Germinal center (tissue), 1 donor: ENCODE results near the gene ACTG1.

Experiments
- DNase-seq: peaks from one replicate; pipeline ENCODE4 v3.0.0; 2012; ENCODE audit warnings: mixed read lengths, low spot score

The ACTG1 gene

DNA sequence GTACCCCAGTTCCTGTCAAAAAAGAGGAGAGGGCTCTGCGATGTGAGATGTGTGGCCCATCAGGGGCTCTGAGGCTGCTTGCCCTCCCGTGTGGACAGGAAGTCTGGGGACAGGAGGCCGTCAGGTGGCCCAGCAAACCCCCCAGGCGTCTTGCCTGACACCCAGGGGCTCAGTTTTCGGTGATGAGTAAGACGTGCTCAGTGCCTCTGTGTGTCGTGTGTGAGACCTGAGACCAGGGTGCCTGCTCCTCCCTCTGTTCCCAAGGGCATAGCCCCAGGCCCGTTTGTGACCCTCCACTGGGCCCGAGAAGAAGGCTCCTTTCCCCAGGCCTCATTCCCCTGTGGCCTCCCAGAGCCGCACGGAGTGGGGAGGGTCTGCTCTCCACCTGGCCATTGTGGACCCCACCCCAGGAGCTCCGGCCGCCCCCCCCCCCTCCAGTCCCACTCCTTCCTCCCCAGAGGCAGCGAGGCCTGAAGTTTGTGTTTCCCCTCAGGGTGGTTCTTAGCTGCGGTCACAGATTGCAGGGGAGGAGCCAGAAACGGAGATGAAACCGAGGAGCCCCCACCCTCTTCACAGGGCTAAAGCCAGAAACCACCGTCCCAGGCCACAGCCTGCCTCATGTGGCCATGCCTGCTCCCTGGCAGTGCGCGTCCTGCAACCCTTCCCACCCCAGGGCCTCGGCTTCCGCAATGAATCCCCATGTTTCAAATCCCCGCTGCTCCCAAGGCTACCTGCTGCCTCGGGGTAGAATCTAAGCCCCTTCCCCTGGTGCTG is 4.9 kb upstream of the ACTG1 start:
- DNase-seq: peak; percentile 82

DNA sequence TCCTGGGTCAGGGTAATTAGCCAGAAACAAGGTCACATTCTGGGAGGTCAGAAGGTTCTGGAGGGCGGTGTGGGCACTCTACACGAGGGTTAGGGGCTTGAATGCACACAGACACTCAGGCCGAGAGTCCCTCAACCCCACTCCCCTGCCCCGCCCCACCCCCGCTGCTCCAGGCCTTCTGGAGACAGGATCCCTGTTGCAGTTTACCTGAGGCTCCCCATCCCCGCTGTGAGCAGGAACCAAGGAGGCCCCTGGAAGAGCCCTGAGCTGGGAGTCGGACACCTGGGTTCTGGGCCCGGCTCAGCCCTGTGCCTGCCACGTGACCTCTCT is 4.4 kb upstream of the ACTG1 start:
- no peak for DNase-seq

DNA sequence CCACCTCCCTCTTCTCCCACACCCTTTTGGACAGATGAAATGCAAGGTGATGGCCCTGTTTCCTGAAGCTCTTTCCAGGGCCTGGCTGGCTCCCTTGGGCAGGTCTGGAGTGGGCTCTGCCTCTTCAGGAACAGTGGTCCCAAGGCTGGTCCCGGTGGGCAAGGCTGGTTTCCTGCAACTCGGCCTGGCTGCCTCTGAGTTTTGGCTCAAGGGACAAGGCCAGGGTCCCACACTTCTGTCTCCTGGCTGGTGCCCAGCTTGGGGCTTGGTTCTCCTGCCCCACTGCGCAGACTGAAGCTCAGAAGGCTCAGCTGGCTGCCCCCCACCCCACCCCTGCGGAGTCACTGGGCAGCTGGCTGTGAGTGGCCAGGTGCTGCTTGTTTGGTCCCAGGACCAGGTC is 3.8 kb upstream of the ACTG1 start:
- DNase-seq: no peak

DNA sequence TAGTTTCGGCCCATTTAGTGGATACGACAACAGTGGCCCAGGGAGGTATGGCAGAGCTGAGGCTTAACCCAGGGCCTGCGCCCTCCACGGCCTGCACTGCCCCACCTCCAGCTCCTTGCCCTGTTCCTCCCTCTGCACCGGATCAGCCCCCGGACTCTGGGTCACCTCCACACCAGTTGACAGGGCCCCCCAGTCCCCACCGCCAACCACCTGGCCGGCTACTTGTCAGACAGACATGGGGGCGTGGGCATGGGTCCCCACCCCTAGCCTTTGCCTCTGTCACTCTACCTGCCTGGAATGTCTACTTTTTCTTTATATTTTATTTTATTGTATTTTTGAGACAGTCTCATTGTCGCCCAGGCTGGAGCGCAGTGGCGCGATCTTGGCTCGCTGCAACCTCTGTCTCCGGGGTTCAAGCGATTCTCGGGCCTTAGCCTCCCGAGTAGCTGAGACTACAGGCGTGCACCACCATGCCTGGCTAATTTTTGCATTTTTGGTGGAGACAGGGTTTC is 3.0 kb upstream of the ACTG1 start:
- no peak for DNase-seq

DNA sequence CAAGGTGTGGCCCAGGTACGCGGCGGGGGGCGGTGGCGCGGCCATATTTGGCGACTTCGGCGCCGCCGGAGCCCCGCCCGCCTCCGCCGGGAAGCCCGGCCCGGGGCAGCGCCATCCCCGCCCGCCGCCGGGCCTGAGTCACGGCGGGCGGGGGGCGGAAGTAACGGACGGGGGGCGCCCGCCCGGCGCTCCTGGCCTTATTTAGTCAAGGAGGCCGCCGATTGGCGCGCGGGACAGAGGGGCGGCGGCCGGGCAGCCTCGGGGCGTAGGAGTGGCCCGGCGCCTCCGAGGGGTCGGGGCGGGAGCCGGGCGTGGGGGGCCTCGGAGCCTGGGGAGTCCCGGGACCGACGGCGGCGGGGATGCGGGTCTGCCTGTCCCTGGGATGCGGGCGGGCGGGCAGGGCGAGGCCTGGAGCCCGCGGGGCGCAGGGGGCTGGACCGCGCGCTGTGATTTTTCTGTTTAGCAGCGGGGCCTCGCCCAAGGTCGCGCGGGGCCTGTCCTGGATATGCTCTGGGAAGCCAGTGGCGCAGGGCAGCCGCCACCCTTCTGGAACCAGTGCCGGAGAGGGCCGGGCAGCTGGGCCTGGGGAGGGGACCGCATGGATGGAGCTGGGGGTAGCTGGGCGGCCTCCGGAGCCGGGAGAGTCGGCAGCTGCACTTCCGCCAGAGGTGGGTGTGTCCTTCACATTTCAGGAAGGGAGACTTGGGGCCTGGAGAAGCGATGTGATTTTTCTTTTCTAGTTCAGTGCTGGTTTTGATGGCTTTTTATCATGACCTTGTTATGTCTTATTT is 2.3 kb upstream of the ACTG1 start:
- DNase-seq: peak; percentile 68

DNA sequence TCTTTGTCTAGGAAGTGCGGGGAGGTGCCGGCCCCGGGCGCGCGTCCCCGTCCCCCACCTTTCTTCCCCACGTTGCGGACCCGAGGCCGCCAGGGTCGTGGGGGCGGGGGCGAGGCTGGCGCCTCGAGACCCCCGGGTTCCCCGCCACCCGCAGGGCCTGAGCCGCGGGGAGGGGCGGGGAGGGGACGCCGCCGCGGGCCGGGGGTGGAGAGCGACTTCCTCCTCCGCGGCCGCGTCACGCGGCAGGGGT is 1.8 kb upstream of the ACTG1 start:
- DNase-seq: no peak

DNA sequence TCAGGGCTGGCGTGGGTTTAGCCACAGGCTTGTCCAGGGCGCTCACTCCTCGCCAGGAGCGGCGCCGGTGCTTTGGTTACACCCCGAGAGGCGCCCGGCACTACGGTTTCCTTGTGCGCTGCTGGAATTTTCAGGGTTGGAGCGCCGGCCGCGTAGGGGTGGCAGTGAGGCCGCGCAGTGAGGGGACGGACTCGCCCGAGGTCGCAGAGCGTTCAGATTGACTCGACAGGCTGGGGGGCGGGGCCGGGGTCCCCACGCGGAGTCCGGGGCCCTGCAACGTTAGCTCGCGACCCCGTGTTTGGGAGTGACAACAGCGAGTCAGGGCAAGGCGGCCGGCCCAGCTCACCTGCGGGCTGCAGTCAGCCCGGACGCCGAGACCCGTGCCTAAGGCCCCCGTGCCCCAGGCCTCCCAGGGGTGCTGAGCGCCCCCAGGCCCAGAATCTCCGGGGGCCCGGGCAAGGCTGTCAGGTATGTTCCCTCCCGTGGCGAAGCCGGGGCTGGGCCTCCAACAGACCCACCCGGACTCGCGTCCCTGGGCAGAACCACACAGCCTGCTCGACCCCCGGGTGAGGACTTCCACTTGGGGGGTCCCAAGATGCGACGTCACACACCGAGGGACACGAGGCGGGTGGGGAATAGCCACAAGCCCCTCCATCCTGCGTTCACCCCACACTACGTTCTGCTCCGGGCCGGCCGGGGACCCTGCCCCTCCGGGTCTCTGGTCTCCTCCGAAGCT is 1.3 kb upstream of the ACTG1 start:
- peak; percentile 39 for DNase-seq

DNA sequence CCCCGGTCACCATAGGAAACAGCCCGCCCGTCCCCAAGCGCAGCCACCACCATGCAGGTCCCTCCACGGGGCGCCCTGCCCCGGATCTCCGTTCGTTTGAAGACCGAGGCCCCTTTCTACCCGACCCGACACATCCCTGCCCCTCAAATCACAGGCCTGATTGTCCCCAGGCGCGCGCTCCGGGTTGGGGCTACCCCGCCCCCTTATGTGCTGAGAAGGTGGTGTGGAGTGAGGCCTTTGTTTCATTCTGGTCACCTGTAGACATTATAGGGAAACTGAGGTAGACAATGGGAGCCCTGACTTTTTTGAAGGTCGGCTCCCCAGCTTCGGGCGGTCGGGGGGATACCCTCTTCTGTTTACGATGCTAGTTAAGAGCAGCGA is 763 bp upstream of the ACTG1 start:
- peak; percentile 69 for DNase-seq

DNA sequence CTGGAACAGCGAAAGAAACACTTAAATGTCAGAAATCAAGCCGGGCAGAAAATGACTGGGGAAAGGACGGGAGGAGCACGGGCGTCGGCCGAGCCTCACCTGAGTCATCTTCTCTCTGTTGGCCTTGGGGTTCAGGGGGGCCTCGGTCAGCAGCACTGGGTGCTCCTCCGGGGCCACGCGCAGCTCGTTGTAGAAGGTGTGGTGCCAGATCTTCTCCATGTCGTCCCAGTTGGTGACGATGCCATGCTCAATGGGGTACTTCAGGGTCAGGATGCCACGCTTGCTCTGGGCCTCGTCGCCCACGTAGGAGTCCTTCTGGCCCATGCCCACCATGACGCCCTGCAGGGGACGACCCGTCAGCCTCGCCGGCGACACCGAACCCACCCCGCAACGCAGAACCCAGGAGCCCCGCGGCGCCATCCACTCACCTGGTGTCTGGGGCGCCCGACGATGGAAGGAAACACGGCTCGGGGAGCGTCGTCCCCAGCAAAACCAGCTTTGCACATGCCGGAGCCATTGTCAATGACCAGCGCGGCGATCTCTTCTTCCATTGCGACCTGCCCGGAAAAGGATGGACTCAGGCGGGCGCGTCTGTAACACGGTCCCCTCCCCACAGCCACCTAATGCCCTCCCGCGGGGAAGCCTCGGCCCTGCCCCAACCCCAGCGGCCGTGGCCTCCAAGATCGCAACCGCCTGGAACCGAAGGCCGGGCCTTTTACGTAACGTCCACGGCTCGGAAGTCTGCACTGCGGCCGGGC is 616 bp downstream of the ACTG1 start:
- no peak for DNase-seq

DNA sequence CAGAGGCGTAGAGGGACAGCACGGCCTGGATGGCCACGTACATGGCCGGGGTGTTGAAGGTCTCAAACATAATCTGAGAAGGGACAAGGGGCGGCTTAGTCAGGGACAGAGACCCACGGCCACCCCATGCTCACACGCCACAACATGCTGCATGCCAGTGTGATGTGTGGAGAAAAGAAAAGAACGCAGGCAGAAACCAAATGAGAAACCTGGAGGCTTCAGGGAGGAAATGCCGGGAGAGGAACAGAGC is 1.1 kb downstream of the ACTG1 start:
- no peak for DNase-seq

DNA sequence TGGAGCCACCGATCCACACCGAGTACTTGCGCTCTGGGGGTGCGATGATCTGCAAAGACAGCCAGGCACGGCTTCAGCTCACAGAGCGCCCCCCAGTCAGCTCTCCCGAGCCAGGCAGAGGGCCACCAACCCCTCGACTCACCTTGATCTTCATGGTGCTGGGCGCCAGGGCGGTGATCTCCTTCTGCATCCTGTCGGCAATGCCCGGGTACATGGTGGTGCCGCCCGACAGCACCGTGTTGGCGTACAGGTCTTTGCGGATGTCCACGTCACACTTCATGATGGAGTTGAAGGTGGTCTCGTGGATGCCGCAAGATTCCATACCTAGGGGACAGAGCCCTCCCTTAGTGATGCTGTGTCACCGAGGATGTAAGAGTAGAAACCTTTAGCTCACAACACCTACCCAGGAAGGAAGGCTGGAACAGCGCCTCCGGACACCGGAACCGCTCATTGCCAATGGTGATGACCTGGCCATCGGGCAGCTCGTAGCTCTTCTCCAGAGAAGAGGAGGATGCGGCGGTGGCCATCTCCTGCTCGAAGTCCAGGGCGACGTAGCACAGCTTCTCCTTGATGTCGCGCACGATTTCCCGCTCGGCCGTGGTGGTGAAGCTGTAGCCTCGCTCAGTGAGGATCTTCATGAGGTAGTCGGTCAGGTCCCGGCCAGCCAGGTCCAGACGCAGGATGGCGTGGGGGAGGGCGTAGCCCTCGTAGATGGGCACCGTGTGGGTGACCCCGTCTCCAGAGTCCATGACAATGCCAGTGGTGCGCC is 1.6 kb downstream of the ACTG1 start:
- DNase-seq: no peak

DNA sequence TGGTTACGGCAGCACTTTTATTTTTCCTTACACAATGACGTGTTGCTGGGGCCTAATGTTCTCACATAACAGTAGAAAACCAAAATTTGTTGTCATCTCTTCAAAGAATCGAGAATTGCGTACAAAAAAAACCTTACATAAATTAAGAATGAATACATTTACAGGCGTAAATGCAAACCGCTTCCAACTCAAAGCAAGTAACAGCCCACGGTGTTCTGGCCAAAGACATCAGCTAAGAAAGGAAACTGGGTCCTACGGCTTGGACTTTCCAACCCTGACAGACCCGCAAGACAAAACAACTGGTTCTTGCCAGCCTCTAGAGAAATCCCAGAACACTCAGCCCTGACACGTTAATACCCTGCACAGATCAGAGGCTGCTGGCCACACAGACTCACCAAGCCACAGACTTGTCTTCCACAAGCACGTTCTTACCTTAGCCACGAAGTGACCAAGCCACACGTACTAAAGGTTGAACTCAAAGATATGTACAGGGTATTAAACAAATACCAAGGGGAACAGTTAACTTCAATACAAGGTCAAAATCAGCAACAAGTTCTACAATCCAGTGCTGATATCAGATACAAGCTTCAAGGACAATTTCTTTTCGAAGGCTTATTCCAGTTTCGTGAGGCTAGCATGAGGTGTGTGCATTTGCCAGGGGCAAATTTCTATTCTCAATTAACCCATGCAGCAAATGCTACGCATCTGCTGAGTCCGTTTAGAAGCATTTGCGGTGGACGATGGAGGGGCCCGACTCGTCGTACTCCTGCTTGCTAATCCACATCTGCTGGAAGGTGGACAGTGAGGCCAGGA is 2.4 kb downstream of the ACTG1 start:
- DNase-seq: no peak

DNA sequence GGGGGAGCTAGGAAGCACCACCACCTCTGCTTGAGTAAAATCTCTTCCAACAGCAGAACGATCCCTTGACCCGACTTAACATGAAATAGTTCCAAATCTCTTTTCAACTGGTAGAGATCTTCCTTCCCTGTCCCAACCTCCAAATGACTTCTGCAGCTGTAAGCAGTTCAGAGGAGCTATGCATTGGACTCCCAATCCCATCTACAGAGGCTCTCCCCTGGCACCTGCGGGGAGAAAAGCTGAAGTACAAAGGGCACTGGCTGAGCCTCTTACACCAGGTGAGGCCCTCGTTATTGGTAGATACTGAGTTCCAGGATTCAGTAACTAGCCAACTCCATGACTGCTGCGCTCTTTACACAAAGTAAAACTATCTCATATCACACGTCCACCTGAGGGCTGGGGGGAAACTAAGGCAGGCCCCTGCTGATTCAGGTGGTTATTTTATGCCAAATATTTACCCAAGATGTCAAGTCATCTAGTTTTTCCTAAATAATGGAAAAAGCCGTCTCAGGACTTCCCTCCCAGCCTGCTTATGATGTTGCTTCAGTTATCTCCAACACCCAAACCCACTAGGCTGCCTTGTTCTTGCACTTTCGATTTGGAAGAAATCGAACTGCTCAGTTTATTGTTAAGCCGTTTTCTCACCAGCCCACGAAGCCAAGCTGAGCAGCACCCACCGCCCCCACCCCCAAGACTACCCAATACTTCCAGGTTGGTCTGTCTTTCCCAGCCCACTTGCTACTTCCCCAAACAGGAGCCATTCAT is 3.2 kb downstream of the ACTG1 start:
- DNase-seq: no peak

DNA sequence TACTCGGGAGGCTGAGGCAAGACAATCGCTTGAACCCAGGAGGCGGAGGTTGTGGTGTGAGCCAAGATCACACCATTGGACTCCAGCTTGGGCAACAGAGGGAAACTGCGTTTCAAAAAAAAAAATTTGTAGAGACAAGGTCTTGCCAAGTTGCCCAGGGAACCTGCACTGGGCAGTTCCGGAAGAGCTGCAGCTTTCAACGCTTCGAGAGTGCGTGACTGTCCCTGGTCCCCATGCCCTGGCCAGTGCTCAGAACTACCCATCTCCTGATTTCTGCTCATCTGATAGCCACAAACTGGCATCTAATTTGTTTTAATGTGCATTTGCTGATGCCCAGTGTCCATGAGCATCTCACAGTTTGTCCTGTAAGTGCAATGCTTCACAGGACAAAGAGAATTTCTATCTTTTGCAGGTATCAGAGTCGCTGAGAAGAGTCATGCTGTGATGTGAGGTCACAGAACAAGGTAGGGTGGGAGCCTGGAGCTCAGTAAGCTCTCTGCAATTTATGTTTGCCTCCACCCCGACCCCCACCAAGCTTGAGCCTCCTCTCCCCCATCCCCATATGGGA is 3.9 kb downstream of the ACTG1 start:
- no peak for DNase-seq

DNA sequence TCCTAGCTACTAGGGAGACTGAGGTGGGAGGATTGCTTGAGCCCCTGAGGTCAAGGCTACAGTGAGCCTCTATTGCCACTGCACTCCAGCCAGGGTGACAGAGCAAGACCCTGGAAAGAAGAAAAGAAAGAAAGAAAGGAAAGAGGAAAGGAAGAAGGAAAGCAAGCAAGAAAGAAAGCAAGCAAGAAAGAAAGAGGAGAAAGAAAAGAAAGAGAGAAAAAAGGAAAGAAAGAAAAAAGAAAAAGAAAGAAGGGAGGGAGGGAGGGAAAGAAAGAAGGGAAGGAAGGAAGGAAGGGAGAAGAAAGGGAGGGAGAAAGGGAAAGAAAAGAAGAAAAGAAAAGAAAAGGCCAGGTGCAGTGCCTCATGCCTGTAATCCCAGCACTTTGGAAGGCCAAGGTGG is 9.0 kb downstream of the ACTG1 start:
- no peak for DNase-seq

DNA sequence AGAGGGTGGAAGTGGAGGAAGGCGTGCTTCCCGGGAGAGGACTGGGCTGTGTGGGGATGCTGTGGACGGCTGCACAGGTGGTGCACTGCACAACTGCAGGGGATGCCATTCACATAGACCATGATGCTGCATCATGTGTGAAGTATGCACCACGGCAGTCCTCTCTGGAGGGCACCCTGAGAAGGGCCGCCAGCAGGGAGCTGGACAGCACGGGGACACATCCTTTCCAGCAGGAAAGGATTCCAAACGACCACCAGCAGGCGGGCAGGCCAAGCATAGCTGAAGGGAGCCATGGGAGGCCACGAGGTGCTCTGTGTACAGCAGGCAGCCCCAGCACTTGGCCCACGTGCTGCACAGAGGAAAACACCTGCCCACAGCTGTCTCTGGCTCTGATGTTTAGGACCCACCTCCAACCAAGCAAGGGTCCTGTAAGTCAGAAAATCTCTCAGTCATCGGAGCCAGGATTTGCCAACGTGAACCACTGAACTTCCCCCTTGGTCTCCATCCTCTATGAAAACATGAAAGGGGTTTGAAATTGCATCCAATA is 10.1 kb downstream of the ACTG1 start:
- DNase-seq: no peak

DNA sequence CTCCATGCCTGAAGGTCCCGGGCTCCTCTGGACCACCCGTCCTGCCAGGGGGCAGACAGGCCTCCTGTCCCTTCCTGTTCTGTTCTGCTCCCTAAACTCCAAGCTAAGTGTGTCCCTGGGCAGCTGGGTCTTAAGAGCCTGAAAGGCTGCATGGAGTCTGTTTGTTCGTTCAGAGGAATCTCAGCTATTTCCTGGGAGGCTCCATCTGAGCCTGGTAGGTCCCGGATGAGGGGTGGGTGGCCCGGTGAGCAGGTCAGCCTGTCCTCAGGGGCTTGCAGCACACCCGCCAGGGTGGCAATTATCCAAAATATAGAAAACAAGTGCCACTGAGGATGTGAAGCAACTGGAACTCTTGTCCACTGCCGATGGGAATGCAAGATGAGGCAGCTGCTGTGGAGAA is 12.6 kb downstream of the ACTG1 start:
- no peak for DNase-seq

DNA sequence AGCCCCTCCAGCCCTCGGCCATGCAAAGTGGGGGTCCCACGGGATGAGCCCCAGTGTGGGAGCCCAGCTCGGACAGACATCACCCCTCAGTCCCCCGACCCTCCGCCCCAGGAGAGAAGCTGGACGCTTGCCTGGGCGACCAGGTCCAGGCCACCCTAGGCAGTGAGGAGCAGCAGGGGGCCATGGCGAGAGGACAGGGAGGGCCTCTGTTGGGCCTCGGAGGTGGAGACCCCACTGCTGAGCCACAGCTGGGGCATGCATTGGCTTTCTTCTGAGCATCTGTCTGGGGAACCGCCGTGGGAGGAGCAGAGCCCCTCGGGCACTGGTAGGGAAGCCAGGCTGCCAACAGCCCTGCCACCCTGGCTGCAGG is 13.0 kb downstream of the ACTG1 start:
- DNase-seq: no peak

DNA sequence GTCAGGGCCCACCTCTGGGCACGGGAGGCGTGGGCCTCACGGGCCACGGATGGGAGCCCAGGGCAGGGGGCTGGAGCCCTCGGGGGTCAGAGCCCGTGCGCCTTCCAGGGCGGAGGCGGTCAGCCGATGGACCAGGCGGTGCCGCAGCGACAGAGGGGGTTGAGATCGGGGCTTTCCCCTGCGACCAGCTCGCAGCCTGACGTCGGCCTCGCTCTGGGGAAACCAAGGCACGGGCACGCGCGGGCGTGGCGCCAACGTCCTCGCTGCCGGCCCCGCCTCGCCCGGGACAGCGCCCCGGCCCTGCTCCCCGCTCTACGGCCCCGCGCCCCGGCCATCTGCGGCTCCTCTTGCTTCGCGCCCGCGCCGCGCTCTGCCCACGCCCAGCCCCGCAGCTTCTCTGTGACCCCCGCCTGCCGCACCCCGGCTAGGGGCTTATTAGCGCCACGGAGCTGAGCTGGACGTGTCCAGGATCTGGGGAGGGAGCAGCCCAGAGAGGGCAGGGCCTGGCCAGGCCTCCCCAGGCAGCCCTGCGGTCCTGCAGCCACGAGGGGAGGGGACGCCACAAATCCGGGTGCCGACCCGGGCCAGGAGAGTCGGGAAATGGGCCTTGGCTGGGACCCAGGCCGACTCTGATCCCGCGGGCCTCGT is 13.5 kb downstream of the ACTG1 start:
- DNase-seq: no peak
